Measurements from ENCODE around the gene CDH13.

Gene CDH13

GRCh38 chr16:83651871-83652270 lies 1025.1 kb downstream of the CDH13 start:
- Histone ChIP-seq H3K4me3 (ENCODE audit: low read depth, low read length) (no peak overlapping the region), H3K27ac (ENCODE audit: low read depth, low read length) (no peak overlapping the region), H3K36me3 (ENCODE audit: insufficient read depth, low read length) (no peaks in the 10 kb centered on the region), H3K79me2 (ENCODE audit: control insufficient read depth, insufficient read depth, low read length, unreplicated experiment) (no peaks in the 10 kb centered on the region), H3K27me3 (ENCODE audit: insufficient read depth, low read length) (no peaks in the 10 kb centered on the region), H2AFZ (ENCODE audit: low read length, unreplicated experiment) (no peak overlapping the region), H3K4me1 (ENCODE audit: control insufficient read depth, insufficient read depth, low read length, unreplicated experiment) (no peaks in the 10 kb centered on the region)

GRCh38 chr16:83652943-83653342 lies 1026.2 kb downstream of the CDH13 start:
- no peak overlapping the region for H3K27ac ChIP-seq (ENCODE audit: low read depth, low read length)
- no peaks in the 10 kb centered on the region for H3K79me2 ChIP-seq (ENCODE audit: control insufficient read depth, insufficient read depth, low read length, unreplicated experiment)
- no peaks in the 10 kb centered on the region for H3K27me3 ChIP-seq (ENCODE audit: insufficient read depth, low read length)
- H2AFZ ChIP-seq (ENCODE audit: low read length, unreplicated experiment): no peak overlapping the region
- no peaks in the 10 kb centered on the region for H3K36me3 ChIP-seq (ENCODE audit: insufficient read depth, low read length)
- no peak overlapping the region for H3K4me3 ChIP-seq (ENCODE audit: low read depth, low read length)
- no peaks in the 10 kb centered on the region for H3K4me1 ChIP-seq (ENCODE audit: control insufficient read depth, insufficient read depth, low read length, unreplicated experiment)

GRCh38 chr16:83653785-83654184 lies 1027.0 kb downstream of the CDH13 start:
- Histone ChIP-seq H3K79me2 (ENCODE audit: control insufficient read depth, insufficient read depth, low read length, unreplicated experiment) (no peaks in the 10 kb centered on the region), H3K4me1 (ENCODE audit: control insufficient read depth, insufficient read depth, low read length, unreplicated experiment) (no peaks in the 10 kb centered on the region), H3K4me3 (ENCODE audit: low read depth, low read length) (no peak overlapping the region), H3K27me3 (ENCODE audit: insufficient read depth, low read length) (no peaks in the 10 kb centered on the region), H2AFZ (ENCODE audit: low read length, unreplicated experiment) (no peak overlapping the region), H3K36me3 (ENCODE audit: insufficient read depth, low read length) (no peaks in the 10 kb centered on the region), H3K27ac (ENCODE audit: low read depth, low read length) (no peak overlapping the region)

GRCh38 chr16:83660282-83660681 lies 1033.5 kb downstream of the CDH13 start:
- Histone ChIP-seq H3K4me3 (ENCODE audit: low read depth, low read length) (no peak overlapping the region), H2AFZ (ENCODE audit: low read length, unreplicated experiment) (no peak overlapping the region), H3K4me1 (ENCODE audit: control insufficient read depth, insufficient read depth, low read length, unreplicated experiment) (no peaks in the 10 kb centered on the region), H3K79me2 (ENCODE audit: control insufficient read depth, insufficient read depth, low read length, unreplicated experiment) (no peaks in the 10 kb centered on the region), H3K27ac (ENCODE audit: low read depth, low read length) (no peak overlapping the region), H3K27me3 (ENCODE audit: insufficient read depth, low read length) (no peaks in the 10 kb centered on the region), H3K36me3 (ENCODE audit: insufficient read depth, low read length) (no peaks in the 10 kb centered on the region)

- no peak overlapping the region for H2AFZ ChIP-seq (ENCODE audit: low read length, unreplicated experiment)
- no peaks in the 10 kb centered on the region for H3K36me3 ChIP-seq (ENCODE audit: insufficient read depth, low read length)
- no peak overlapping the region for H3K4me3 ChIP-seq (ENCODE audit: low read depth, low read length)
- no peak overlapping the region for H3K27ac ChIP-seq (ENCODE audit: low read depth, low read length)
- H3K27me3 ChIP-seq (ENCODE audit: insufficient read depth, low read length): no peaks in the 10 kb centered on the region
- H3K79me2 ChIP-seq (ENCODE audit: control insufficient read depth, insufficient read depth, low read length, unreplicated experiment): no peaks in the 10 kb centered on the region
- no peaks in the 10 kb centered on the region for H3K4me1 ChIP-seq (ENCODE audit: control insufficient read depth, insufficient read depth, low read length, unreplicated experiment)
These were observed 1034.9 kb downstream of the CDH13 start for GRCh38 chr16:83661656-83662055.

GRCh38 chr16:83666449-83666848 lies 1039.7 kb downstream of the CDH13 start:
- H2AFZ ChIP-seq (ENCODE audit: low read length, unreplicated experiment): no peak overlapping the region
- no peak overlapping the region for H3K4me3 ChIP-seq (ENCODE audit: low read depth, low read length)
- H3K36me3 ChIP-seq (ENCODE audit: insufficient read depth, low read length): no peaks in the 10 kb centered on the region
- no peaks in the 10 kb centered on the region for H3K27me3 ChIP-seq (ENCODE audit: insufficient read depth, low read length)
- no peaks in the 10 kb centered on the region for H3K79me2 ChIP-seq (ENCODE audit: control insufficient read depth, insufficient read depth, low read length, unreplicated experiment)
- H3K4me1 ChIP-seq (ENCODE audit: control insufficient read depth, insufficient read depth, low read length, unreplicated experiment): no peaks in the 10 kb centered on the region
- H3K27ac ChIP-seq (ENCODE audit: low read depth, low read length): no peak overlapping the region

GRCh38 chr16:83669456-83669855 lies 1042.7 kb downstream of the CDH13 start:
- Histone ChIP-seq H2AFZ (ENCODE audit: low read length, unreplicated experiment) (no peak overlapping the region), H3K36me3 (ENCODE audit: insufficient read depth, low read length) (no peaks in the 10 kb centered on the region), H3K27me3 (ENCODE audit: insufficient read depth, low read length) (no peaks in the 10 kb centered on the region), H3K4me3 (ENCODE audit: low read depth, low read length) (no peak overlapping the region), H3K79me2 (ENCODE audit: control insufficient read depth, insufficient read depth, low read length, unreplicated experiment) (no peaks in the 10 kb centered on the region), H3K4me1 (ENCODE audit: control insufficient read depth, insufficient read depth, low read length, unreplicated experiment) (no peaks in the 10 kb centered on the region), H3K27ac (ENCODE audit: low read depth, low read length) (no peak overlapping the region)

- no peak overlapping the region for H2AFZ ChIP-seq (ENCODE audit: low read length, unreplicated experiment)
- no peaks in the 10 kb centered on the region for H3K36me3 ChIP-seq (ENCODE audit: insufficient read depth, low read length)
- H3K4me1 ChIP-seq (ENCODE audit: control insufficient read depth, insufficient read depth, low read length, unreplicated experiment): no peaks in the 10 kb centered on the region
- no peaks in the 10 kb centered on the region for H3K79me2 ChIP-seq (ENCODE audit: control insufficient read depth, insufficient read depth, low read length, unreplicated experiment)
- no peaks in the 10 kb centered on the region for H3K27me3 ChIP-seq (ENCODE audit: insufficient read depth, low read length)
- no peak overlapping the region for H3K27ac ChIP-seq (ENCODE audit: low read depth, low read length)
- H3K4me3 ChIP-seq (ENCODE audit: low read depth, low read length): no peak overlapping the region
These were observed 1048.3 kb downstream of the CDH13 start for GRCh38 chr16:83674931-83675535.

GRCh38 chr16:83676086-83676485 lies 1049.3 kb downstream of the CDH13 start:
- H3K36me3 ChIP-seq (ENCODE audit: insufficient read depth, low read length): no peaks in the 10 kb centered on the region
- no peak overlapping the region for H2AFZ ChIP-seq (ENCODE audit: low read length, unreplicated experiment)
- H3K27me3 ChIP-seq (ENCODE audit: insufficient read depth, low read length): no peaks in the 10 kb centered on the region
- H3K4me1 ChIP-seq (ENCODE audit: control insufficient read depth, insufficient read depth, low read length, unreplicated experiment): no peaks in the 10 kb centered on the region
- H3K4me3 ChIP-seq (ENCODE audit: low read depth, low read length): no peak overlapping the region
- no peak overlapping the region for H3K27ac ChIP-seq (ENCODE audit: low read depth, low read length)
- no peaks in the 10 kb centered on the region for H3K79me2 ChIP-seq (ENCODE audit: control insufficient read depth, insufficient read depth, low read length, unreplicated experiment)

GRCh38 chr16:83680980-83681379 lies 1054.2 kb downstream of the CDH13 start:
- no peak overlapping the region for H3K27ac ChIP-seq (ENCODE audit: low read depth, low read length)
- no peaks in the 10 kb centered on the region for H3K36me3 ChIP-seq (ENCODE audit: insufficient read depth, low read length)
- no peak overlapping the region for H2AFZ ChIP-seq (ENCODE audit: low read length, unreplicated experiment)
- H3K4me1 ChIP-seq (ENCODE audit: control insufficient read depth, insufficient read depth, low read length, unreplicated experiment): no peaks in the 10 kb centered on the region
- H3K79me2 ChIP-seq (ENCODE audit: control insufficient read depth, insufficient read depth, low read length, unreplicated experiment): no peaks in the 10 kb centered on the region
- H3K4me3 ChIP-seq (ENCODE audit: low read depth, low read length): no peak overlapping the region
- H3K27me3 ChIP-seq (ENCODE audit: insufficient read depth, low read length): no peaks in the 10 kb centered on the region

GRCh38 chr16:83681381-83681956 lies 1054.7 kb downstream of the CDH13 start:
- Histone ChIP-seq H3K79me2 (ENCODE audit: control insufficient read depth, insufficient read depth, low read length, unreplicated experiment) (no peaks in the 10 kb centered on the region), H3K36me3 (ENCODE audit: insufficient read depth, low read length) (no peaks in the 10 kb centered on the region), H3K27ac (ENCODE audit: low read depth, low read length) (no peak overlapping the region), H3K4me3 (ENCODE audit: low read depth, low read length) (no peak overlapping the region), H3K27me3 (ENCODE audit: insufficient read depth, low read length) (no peaks in the 10 kb centered on the region), H2AFZ (ENCODE audit: low read length, unreplicated experiment) (no peak overlapping the region), H3K4me1 (ENCODE audit: control insufficient read depth, insufficient read depth, low read length, unreplicated experiment) (no peaks in the 10 kb centered on the region)

Data from ACC112 (cell line).